HepG2 (cell line): Measurements from ENCODE around the gene VEGFA. TPM values are rescaled to one million over a fixed set of nuclear protein-coding genes. Genes with fewer than 3 reads are reported as not detected.

Experiments used
- EHMT2 ChIP-seq: fragments of 200-600 bp; sonication (generic); IDR thresholded peaks from 2 replicates; pipeline ENCODE4 v1.7.0; 2017; ENCODE audit warnings: antibody characterized with exemption, low read depth, low read length, borderline replicate concordance
- GATAD2A ChIP-seq: IDR thresholded peaks from 2 replicates; pipeline ENCODE4 v1.6.1; 2016
- GTF2F1 ChIP-seq: fragments of 150-350 bp; IDR thresholded peaks from 2 replicates; pipeline ENCODE4 v1.6.1; 2014; ENCODE audit warnings: low read length
- MED8 ChIP-seq: sonication (generic); formaldehyde crosslinking; IDR thresholded peaks from 2 replicates; pipeline ENCODE4 v1.8.1; 2023; ENCODE audit warnings: mild to moderate bottlenecking, missing genetic modification reagents; ENCODE audit not compliant: insufficient replicate concordance
- MEIS2 ChIP-seq: sonication (generic); formaldehyde crosslinking; IDR thresholded peaks from 2 replicates; pipeline ENCODE4 v1.9.0; 2021; ENCODE audit warnings: mild to moderate bottlenecking, missing genetic modification reagents
- MIER3 ChIP-seq: IDR thresholded peaks from 2 replicates; pipeline ENCODE4 v1.6.1; 2016; ENCODE audit warnings: missing compliant biosample characterization, borderline replicate concordance
- MYPOP ChIP-seq: sonication (generic); formaldehyde crosslinking; IDR thresholded peaks from 2 replicates; pipeline ENCODE4 v1.8.1; 2023; ENCODE audit warnings: mild to moderate bottlenecking, moderate library complexity, missing genetic modification reagents
- PHB2 ChIP-seq: fragments of 450-650 bp; IDR thresholded peaks from 2 replicates; pipeline ENCODE4 v1.6.1; 2018; ENCODE audit not compliant: partially characterized antibody
- PHF5A ChIP-seq: IDR thresholded peaks from one replicate; pipeline ENCODE4 v1.6.1; 2018; ENCODE audit warnings: low read depth, missing genetic modification reagents; ENCODE audit not compliant: unreplicated experiment
- SIX4 ChIP-seq: sonication (generic); formaldehyde crosslinking; IDR thresholded peaks from 2 replicates; pipeline ENCODE4 v1.4.0; 2020; ENCODE audit warnings: missing genetic modification reagents
- TBX3 ChIP-seq: fragments of 450-650 bp; IDR thresholded peaks from 2 replicates; pipeline ENCODE4 v1.6.1; 2017; ENCODE audit warnings: antibody characterized with exemption, mild to moderate bottlenecking, inconsistent platforms, borderline replicate concordance
- ZBED4 ChIP-seq: sonication (generic); formaldehyde crosslinking; IDR thresholded peaks from 2 replicates; pipeline ENCODE4 v1.4.0; 2020; ENCODE audit warnings: missing genetic modification reagents, borderline replicate concordance
- ZNF280D ChIP-seq: sonication (generic); formaldehyde crosslinking; IDR thresholded peaks from 2 replicates; pipeline ENCODE4 v1.5.1; 2020; ENCODE audit warnings: mild to moderate bottlenecking, missing genetic modification reagents
- ZNF282 ChIP-seq: fragments of 450-650 bp; IDR thresholded peaks from 2 replicates; pipeline ENCODE4 v1.6.1; 2018; ENCODE audit not compliant: partially characterized antibody
- ZNF552 ChIP-seq: sonication (generic); formaldehyde crosslinking; IDR thresholded peaks from 2 replicates; pipeline ENCODE4 v1.9.0; 2022; ENCODE audit warnings: missing genetic modification reagents, mild to moderate bottlenecking, borderline replicate concordance
- ZNF710 ChIP-seq: sonication (generic); formaldehyde crosslinking; IDR thresholded peaks from 2 replicates; pipeline ENCODE4 v1.5.0; 2020; ENCODE audit warnings: mild to moderate bottlenecking, missing genetic modification reagents, borderline replicate concordance
- ZNF784 ChIP-seq: sonication (generic); formaldehyde crosslinking; IDR thresholded peaks from 2 replicates; pipeline ENCODE4 v1.5.1; 2020; ENCODE audit warnings: missing genetic modification reagents, mild to moderate bottlenecking, borderline replicate concordance
- polyA plus RNA-seq, 8 experiments: library from polyadenylated mRNA; depleted of rRNA in 3 of 8; stranded (reverse) in 7 of 8; unstranded in 1 of 8; fragments of >200 nt; fragmentation: Illumina TruSeq in 4 of 8; extraction: Trizol in 4 of 8; gene quantifications; 2 replicates each; pipeline versions ENCODE4 v1.2.1 to v1.2.3, GENCODE V29; 2011 to 2016; ENCODE audit warnings: low read depth in 4 of 8, missing spikeins in 1 of 8, mixed read lengths in 1 of 8; ENCODE audit not compliant: insufficient read depth in 1 of 8
- total RNA-seq, 5 experiments: library from RNA; depleted of rRNA; stranded (reverse); fragments of >200 nt; fragmentation: Illumina TruSeq; extraction: Trizol; gene quantifications; 2 replicates each; pipeline ENCODE4 v1.2.3, GENCODE V29; 2016; ENCODE audit warnings: low read depth in 1 of 5

The VEGFA gene
- total and polyA plus RNA-seq, 2 of the 13 experiments (the other 11 are each of a cell fraction or from before 2014, with no cell fraction given) = 68.1 to 629 TPM

GRCh38 chr6:43773050-43773979 lies 3.3 kb downstream of the VEGFA start (continued):
- no peak; the same call in 1 of the 2 replicates for TF ChIP-seq ZNF280D (CRISPR knock-in tag)
- no peak for TF ChIP-seq MED8 (CRISPR knock-in tag)
- no peak for TF ChIP-seq PHF5A (CRISPR knock-in tag)
- no peak for TF ChIP-seq ZNF552 (CRISPR knock-in tag)
- no peak for TF ChIP-seq MEIS2
- no peak for TF ChIP-seq PHB2
- TF ChIP-seq GATAD2A = peak; percentile 65
- no peak; the same call in 1 of the 2 replicates for TF ChIP-seq SIX4 (CRISPR knock-in tag)
- TF ChIP-seq TBX3 = no peak
- no peak for TF ChIP-seq ZNF710 (CRISPR knock-in tag)
- no peak for TF ChIP-seq GTF2F1
- TF ChIP-seq EHMT2 = no peak
- TF ChIP-seq MIER3 (CRISPR knock-in tag) = no peak
- TF ChIP-seq ZNF784 (CRISPR knock-in tag) = peak; percentile 42; the same call in 1 of the 2 replicates
- no peak for TF ChIP-seq ZBED4 (CRISPR knock-in tag)
- no peak for TF ChIP-seq ZNF282
- no peak for TF ChIP-seq MYPOP (CRISPR knock-in tag)
